VCaP (cell line): ENCODE data around the gene ACO2.
"Not testable (repeated sequence)": the region's sequence is repeated elsewhere in the genome, so short reads cannot be mapped to it uniquely, and the experiment has no call there.

Experiments
- H3K27ac ChIP-seq: fragments of 450-650 bp; 2 replicates; pipeline ENCODE4 v1.5.1; 2017
- TF ChIP-seq, protein P1 (sequence below): fragments of 450-650 bp; conservative IDR thresholded peaks from 2 replicates; pipeline ENCODE4 v1.5.1; 2017; ENCODE audit warnings: mild to moderate bottlenecking, moderate library complexity

The ACO2 gene

DNA sequence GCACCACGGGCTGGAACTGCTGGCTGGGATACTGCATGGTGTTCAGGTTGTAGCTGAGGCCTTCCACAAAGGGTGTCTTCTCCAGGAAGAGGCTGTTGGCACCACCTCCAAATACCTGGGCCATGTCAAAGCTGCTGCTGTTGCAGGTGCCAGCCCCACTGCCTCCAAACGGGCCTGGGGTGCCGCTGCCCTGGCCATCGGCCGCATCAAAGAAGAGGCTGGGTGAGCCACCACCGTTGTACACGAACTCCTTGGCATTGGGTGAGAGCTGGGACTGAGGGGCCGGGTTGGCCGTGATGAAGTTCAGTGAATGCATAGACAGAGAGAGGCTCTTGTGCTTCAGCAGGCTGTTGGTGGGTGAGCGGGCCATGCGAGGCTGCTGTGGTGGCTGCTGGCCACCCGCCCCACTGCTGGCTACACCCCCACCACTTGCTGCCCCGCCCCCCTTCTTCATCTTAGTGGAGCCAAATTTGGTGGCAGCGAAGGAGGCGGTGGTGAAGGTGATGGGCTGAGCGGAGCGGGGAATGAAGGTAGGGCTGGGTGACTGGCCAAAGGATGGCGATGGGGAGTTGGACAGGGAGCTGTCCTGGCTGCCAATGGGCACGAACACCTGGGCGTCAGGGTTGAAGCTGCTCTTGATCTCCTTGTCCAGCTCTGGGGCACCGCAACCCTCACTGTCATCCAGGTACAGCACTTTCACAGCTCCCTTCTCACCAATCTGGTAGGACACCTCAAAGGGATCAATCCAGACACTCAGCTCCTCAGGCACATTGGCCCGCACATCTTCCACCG, 32.4 kb upstream of the ACO2 start:
- H3K27ac ChIP-seq: no peak overlapping the region
- TF ChIP-seq, protein P1, sequence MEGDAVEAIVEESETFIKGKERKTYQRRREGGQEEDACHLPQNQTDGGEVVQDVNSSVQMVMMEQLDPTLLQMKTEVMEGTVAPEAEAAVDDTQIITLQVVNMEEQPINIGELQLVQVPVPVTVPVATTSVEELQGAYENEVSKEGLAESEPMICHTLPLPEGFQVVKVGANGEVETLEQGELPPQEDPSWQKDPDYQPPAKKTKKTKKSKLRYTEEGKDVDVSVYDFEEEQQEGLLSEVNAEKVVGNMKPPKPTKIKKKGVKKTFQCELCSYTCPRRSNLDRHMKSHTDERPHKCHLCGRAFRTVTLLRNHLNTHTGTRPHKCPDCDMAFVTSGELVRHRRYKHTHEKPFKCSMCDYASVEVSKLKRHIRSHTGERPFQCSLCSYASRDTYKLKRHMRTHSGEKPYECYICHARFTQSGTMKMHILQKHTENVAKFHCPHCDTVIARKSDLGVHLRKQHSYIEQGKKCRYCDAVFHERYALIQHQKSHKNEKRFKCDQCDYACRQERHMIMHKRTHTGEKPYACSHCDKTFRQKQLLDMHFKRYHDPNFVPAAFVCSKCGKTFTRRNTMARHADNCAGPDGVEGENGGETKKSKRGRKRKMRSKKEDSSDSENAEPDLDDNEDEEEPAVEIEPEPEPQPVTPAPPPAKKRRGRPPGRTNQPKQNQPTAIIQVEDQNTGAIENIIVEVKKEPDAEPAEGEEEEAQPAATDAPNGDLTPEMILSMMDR: no peak

DNA sequence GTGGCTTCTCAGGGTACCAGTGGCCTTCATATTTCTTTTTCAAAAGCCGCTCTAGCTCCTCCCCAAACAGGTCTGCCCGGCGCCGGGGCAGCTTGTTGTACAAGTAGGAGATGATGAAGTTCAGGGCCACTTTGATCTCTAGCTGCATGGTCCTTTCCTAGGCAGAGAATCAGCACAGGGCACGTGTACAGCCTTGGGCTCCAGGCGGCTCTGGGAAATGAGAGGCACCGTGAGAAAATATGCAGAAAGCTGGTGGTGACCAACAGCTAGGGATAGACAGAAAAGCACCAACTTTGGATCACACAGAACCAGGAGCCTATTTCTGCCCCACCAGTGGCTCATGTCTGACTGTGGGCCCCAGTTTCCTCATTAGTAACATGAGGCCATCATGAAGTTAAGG, 31.7 kb upstream of the ACO2 start:
- no peak overlapping the region for H3K27ac ChIP-seq
- TF ChIP-seq, protein P1: no peak

DNA sequence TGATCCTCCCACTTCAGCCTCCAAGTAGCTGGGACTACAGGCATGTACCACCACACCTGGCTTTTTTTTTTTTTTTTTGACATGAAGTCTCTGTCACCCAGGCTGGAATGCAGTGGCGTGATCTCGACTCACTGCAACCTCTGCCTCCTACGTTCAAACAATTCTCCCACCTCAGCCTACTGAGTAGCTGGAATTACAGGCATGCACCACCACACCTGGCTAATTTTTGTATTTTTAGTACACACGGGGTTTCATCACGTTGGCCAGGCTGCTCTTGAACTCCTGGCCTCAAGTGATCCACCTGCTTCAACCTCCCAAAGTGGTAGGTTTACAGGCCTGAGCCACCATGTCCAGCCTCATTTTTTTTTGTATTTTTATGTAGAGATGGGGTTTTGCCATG, 28.4 kb upstream of the ACO2 start:
- not testable (repeated sequence) for H3K27ac ChIP-seq

DNA sequence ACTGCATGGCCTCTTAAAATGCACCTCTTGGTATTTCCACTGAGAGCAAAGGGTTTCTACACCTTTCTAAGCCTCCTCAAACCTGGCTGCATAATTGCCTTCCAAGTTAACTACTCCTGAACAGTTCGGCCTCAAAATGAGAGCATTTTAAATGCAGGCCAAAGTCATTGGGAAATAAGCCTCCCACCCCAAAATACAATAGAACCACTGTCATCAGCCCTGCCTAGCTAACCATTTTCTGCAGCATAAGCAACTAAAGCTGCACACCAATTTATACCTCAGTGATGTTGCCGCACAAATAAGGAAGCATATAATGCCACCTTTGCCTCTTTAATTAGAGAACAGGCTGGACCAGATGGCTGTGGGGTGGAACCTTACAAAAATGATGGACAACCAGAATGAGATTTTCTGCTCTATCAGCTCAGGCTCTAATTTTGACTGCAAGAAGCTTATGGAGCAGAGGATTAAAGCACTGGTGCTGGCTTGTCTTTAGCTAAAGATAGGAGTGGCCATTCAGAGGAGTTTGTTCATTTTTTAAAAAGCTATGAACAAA, 26.6 kb upstream of the ACO2 start:
- H3K27ac ChIP-seq: peak overlapping the region; percentile 21; the same call in 1 of the 2 replicates
- TF ChIP-seq, protein P1: no peak

DNA sequence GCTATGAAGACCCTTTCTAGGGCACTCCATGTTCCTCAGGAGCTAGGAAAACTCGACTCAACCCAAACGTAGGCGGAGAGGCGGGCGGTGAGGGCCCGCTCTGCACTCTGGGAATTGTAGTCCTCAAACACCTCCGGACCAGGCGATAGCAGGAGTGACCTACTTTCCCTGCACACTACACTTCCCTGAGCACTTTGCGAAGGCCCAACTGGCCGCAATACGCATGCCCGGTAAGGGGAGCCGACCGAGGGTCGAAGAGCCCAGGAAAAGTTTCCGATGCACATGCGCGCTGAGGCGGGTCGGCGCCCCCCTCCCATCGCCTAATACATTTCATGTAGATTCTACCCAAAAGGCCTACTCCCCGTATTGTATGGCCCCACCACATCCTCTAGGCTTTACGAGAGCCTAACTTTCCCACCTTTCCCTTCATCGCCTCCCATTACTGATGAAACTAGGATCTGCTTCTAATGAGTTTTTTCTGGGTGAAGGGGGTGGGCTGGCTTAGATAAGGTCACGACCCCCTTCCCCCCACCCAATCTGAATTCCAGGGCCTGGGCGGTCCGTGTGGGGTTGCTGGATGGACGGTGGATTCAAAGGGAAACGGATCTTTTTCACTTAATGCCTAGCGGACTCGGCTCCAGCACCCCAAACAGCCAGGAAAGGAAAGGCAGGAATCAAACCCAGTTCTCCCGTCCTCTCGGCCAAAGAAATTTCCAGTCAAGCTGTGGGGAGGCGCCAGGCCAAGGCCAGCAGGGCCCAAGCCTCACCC, 24.4 kb upstream of the ACO2 start:
- H3K27ac ChIP-seq: peak overlapping the region; percentile 100
- TF ChIP-seq, protein P1: no peak

DNA sequence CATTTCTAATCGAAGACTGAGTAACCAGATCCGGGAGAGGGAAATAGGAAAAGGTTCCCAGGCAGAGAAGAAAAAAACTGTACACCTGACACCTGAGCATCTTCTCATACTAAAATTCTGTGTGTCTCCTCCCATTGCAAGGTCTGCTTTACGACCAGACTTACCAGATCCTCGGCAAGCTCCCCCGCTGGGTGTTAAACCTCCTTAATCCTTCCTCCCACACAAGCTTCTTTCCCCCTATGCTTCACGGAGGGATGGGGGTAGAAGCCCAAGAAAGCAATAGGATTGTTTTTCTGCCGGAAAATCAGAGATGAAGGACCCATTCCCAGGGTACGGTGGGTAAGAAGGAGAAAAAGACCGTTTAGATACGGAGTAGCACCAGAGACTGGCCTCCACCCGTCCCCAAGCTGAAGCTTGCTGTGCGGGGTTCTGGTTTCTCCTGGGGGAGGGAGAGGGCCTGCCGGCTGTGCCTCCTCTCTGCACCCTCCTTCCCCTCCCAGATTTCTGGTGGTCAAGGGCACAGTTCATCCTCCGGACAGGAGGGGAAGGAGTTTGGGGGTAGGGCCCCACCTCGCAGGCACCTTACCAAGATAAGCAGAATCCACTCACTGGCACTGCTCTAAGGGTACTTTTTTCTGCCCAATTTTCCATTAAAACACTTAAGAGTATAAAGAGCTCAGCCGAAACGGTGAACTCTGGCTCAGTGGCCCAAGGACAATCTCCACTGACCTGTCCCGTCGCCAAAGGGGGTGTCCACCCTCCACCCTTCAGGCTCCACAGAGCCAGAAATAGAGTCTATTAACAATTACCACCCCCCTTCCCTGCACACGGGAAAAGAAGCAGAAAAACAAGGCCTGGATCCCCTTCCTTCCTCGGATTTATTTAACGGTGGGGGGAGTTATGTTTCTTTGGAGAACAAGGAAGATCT, 23.5 kb upstream of the ACO2 start:
- TF ChIP-seq, protein P1: no peak
- H3K27ac ChIP-seq: peak overlapping the region; percentile 100

DNA sequence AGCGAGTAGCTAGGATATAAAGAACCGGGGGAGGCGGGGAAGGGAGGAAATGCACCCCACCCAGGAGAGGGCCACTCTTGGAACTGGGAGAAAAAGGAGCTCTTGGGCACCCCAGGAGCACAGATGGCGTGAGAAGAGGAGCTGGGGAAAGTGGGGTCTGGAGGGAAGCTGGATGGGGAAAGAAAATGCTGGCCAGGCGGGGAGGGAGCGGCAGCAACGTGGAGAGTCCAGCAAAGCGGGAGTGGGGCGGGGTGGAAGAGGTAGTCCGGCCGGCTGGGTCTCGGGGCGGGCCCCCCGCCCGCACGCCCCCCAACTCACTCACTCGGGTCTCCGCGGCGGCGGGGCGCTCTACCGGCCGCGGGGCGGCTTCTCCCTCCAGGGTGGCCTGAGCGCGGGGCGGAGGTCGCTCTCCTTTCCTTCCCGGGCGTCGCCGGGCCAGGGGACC, 22.8 kb upstream of the ACO2 start:
- TF ChIP-seq, protein P1: no peak
- H3K27ac ChIP-seq: peak overlapping the region; percentile 100
